Osteocyte (in vitro differentiated cells): Measurements from ENCODE around the gene TICRR. TPM values are rescaled to one million over a fixed set of nuclear protein-coding genes. Genes with fewer than 3 reads are reported as not detected.

Experiments used
- DNase-seq: peaks from one replicate; pipeline ENCODE4 v3.0.0; 2021; ENCODE audit warnings: mixed read lengths; ENCODE audit not compliant: unreplicated experiment; ENCODE audit errors: extremely low spot score
- H3K27ac Mint-ChIP-seq: one replicate; pipeline ENCODE4 v1.8.0; 2021; ENCODE audit warnings: mild to moderate bottlenecking, mixed read lengths; ENCODE audit not compliant: unreplicated experiment
- H3K27me3 Mint-ChIP-seq: one replicate; pipeline ENCODE4 v1.8.0; 2021; ENCODE audit warnings: mixed read lengths; ENCODE audit not compliant: unreplicated experiment
- H3K36me3 Mint-ChIP-seq: one replicate; pipeline ENCODE4 v1.8.0; 2021; ENCODE audit warnings: mixed read lengths; ENCODE audit not compliant: unreplicated experiment
- H3K4me1 Mint-ChIP-seq: one replicate; pipeline ENCODE4 v1.8.0; 2021; ENCODE audit warnings: mixed read lengths; ENCODE audit not compliant: unreplicated experiment
- H3K4me3 Mint-ChIP-seq: one replicate; pipeline ENCODE4 v1.8.0; 2021; ENCODE audit warnings: mild to moderate bottlenecking, moderate library complexity, mixed read lengths; ENCODE audit not compliant: unreplicated experiment
- H3K9me3 Mint-ChIP-seq: one replicate; pipeline ENCODE4 v1.8.0; 2021; ENCODE audit warnings: mixed read lengths; ENCODE audit not compliant: unreplicated experiment
- total RNA-seq: library from RNA; stranded (reverse); gene quantifications from 2 replicates; pipeline ENCODE4 v1.2.1, GENCODE V29; 2021
- TF ChIP-seq, protein P1 (sequence below): fragments of 200-600 bp; sonication (generic); IDR thresholded peaks from 2 replicates; pipeline ENCODE4 v1.5.0; 2021; ENCODE audit warnings: antibody characterized with exemption, mild to moderate bottlenecking, moderate library complexity

The TICRR gene
- total RNA-seq, 1 donor from 2014 or later: 2.1 TPM

DNA sequence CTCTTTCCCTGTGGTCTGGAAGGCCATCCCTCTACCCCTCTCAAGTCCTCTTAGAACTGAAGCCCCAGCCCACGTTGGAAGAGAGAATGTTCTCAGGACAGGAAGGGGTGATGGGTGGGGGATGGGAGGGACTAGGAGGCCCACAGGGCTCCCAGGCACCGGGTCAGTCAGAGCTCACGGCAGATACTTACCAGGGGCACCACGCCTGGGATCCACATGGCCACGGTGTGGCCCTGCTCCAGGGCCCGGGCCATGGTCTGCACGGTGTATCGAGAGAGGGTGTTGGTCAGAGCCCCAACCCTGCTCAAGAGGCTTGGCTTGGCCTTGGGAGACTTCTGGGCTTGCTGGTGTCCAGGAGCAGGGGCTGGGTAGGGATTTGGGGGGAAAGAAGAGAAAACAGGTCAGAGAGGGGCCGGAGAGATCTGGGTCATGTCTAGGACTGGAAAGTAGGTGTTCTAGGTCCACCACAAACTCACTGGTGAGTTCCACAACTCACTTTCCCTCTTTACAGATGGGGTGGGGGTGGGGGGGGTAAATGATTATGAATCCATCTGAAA, 94.1 kb downstream of the TICRR start:
- Mint-ChIP-seq H3K4me1 (peaks cover 13% of the 10 kb centered on the region), H3K27ac (no peak overlapping the region), H3K9me3 (no peaks in the 10 kb centered on the region), H3K4me3 (no peak overlapping the region), H3K27me3 (no peaks in the 10 kb centered on the region), H3K36me3 (no peaks in the 10 kb centered on the region)
- no peak for DNase-seq
- TF ChIP-seq, protein P1, sequence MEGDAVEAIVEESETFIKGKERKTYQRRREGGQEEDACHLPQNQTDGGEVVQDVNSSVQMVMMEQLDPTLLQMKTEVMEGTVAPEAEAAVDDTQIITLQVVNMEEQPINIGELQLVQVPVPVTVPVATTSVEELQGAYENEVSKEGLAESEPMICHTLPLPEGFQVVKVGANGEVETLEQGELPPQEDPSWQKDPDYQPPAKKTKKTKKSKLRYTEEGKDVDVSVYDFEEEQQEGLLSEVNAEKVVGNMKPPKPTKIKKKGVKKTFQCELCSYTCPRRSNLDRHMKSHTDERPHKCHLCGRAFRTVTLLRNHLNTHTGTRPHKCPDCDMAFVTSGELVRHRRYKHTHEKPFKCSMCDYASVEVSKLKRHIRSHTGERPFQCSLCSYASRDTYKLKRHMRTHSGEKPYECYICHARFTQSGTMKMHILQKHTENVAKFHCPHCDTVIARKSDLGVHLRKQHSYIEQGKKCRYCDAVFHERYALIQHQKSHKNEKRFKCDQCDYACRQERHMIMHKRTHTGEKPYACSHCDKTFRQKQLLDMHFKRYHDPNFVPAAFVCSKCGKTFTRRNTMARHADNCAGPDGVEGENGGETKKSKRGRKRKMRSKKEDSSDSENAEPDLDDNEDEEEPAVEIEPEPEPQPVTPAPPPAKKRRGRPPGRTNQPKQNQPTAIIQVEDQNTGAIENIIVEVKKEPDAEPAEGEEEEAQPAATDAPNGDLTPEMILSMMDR: no peak

DNA sequence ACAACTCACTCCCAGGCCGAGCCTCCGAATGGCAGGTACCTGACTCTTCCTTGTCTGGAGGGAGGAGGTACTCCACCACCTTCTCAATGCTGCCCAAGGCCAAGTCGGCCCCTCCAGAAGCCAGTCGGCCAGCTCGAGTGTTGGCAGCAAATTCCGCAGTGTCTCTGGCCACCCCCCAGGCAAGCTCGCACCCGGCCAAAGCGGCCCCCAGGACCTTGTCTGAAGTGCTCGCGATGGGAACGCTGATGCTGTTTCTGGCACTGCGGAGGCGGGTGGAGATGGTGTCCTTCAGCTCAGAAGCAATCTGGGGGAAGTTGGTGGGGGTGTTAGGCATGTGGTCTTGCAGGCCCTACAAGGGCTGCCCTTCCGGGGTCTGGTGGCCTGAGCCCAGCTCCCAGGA, 94.7 kb downstream of the TICRR start:
- Mint-ChIP-seq H3K27ac (no peak overlapping the region), H3K27me3 (no peaks in the 10 kb centered on the region), H3K4me3 (no peak overlapping the region), H3K36me3 (no peaks in the 10 kb centered on the region), H3K9me3 (no peaks in the 10 kb centered on the region), H3K4me1 (peaks cover 8% of the 10 kb centered on the region)
- TF ChIP-seq, protein P1: no peak
- DNase-seq: no peak

- Mint-ChIP-seq H3K27me3 (no peaks in the 10 kb centered on the region), H3K4me3 (no peak overlapping the region), H3K36me3 (no peaks in the 10 kb centered on the region), H3K4me1 (peaks cover 5% of the 10 kb centered on the region), H3K27ac (no peak overlapping the region), H3K9me3 (no peaks in the 10 kb centered on the region)
- no peak for DNase-seq
- TF ChIP-seq, protein P1: no peak
These were observed 95.8 kb downstream of the TICRR start for GRCh38 chr15:89670971-89671560.

- Mint-ChIP-seq H3K4me1 (peaks cover 5% of the 10 kb centered on the region), H3K4me3 (no peak overlapping the region), H3K9me3 (no peaks in the 10 kb centered on the region), H3K27me3 (no peaks in the 10 kb centered on the region), H3K27ac (no peak overlapping the region), H3K36me3 (no peaks in the 10 kb centered on the region)
- no peak for DNase-seq
- TF ChIP-seq, protein P1: no peak
These were observed 96.4 kb downstream of the TICRR start for GRCh38 chr15:89671687-89672086.

DNA sequence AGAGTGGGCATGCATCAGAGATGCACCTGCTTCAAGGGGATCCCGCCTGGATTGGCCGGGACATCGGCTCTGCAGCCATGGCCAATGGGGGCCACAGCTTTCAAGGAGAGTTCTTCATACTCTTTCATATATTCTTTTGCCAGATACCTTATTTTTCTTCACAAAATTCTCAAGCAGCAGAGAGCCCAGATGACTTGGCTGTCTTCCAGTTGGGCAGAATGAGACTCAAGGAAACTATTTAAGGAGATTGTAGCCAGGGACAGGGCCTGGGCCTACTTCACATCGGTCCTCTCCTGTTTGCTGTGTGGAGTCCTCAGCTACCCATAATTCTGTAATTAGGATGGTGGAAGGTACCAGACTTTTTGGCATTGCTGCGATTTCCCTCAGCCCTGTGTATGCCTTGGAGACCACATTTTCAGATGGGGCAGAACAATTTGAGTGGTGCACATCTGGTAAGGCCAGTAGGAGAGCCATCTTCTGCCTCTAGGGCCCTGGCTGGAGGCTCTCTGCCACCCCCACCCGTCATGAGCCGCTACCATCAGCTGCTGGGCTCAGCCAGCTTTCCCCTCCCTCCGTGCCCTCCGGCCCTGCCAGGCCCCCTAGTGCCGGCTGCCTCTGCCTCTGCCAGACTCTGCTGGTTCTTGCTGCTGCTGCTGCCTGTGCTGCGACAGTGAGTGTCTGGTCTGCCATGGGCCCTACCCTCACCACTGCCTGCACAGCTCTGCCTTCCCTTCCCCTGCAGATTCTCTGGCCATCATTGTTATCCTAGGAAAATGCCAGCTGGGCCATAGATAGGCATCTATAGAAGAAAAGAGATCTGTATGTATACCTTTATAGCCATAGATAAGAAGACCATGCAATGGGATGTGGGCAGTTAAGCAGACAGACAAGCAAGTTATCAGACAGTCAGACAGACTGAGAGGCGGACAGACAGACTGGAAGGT, 97.2 kb downstream of the TICRR start:
- Mint-ChIP-seq H3K27me3 (no peaks in the 10 kb centered on the region), H3K27ac (no peak overlapping the region), H3K4me1 (peaks cover 5% of the 10 kb centered on the region), H3K4me3 (no peak overlapping the region), H3K9me3 (no peaks in the 10 kb centered on the region), H3K36me3 (no peaks in the 10 kb centered on the region)
- TF ChIP-seq, protein P1: no peak
- no peak for DNase-seq
